ENCODE measurements around the gene PKD2.

GRCh38 chr4:88054901-88055300 lies 47.5 kb downstream of the PKD2 start:
- TF ChIP-seq CTCF (IDR thresholded peaks at IDR 0.05; ENCODE audit: poor library complexity) (peak; percentile 66), EZH2phosphoT487 (IDR thresholded peaks at IDR 0.05; ENCODE audit: low read depth, severe bottlenecking, unreplicated experiment) (no peak)

All from hepatocyte (in vitro differentiated cells).